ENCODE data around the gene DCN. TPM values are rescaled to one million over a fixed set of nuclear protein-coding genes. Genes with fewer than 3 reads are reported as not detected.

The DCN gene
- total RNA-seq, 1 experiment from 2014 or later = 0.32 TPM

GRCh38 chr12:91178139-91178561 is 4.5 kb downstream of the DCN start:
- H3K36me3 ChIP-seq = no peaks in the 10 kb centered on the region
- H3K27ac ChIP-seq = no peak overlapping the region
- no peaks in the 10 kb centered on the region for H3K9me3 ChIP-seq (replicated peaks)
- peaks cover 30% of the 10 kb centered on the region for H3K4me1 ChIP-seq
- DNase-seq = no peak
- no peaks in the 10 kb centered on the region for H3K27me3 ChIP-seq
- H3K4me3 ChIP-seq = no peak overlapping the region

- H3K4me3 ChIP-seq = no peak overlapping the region
- no peaks in the 10 kb centered on the region for H3K27me3 ChIP-seq
- no peaks in the 10 kb centered on the region for H3K9me3 ChIP-seq (replicated peaks)
- no peak overlapping the region for H3K27ac ChIP-seq
- peaks cover 36% of the 10 kb centered on the region for H3K4me1 ChIP-seq
- DNase-seq = no peak
- no peaks in the 10 kb centered on the region for H3K36me3 ChIP-seq
Measured at GRCh38 chr12:91177381-91177780, 5.2 kb downstream of the DCN start.

- Histone ChIP-seq H3K27ac (no peak overlapping the region), H3K9me3 (replicated peaks) (no peaks in the 10 kb centered on the region), H3K36me3 (no peaks in the 10 kb centered on the region), H3K27me3 (no peaks in the 10 kb centered on the region), H3K4me3 (no peak overlapping the region), H3K4me1 (peaks cover 37% of the 10 kb centered on the region)
- DNase-seq = no peak
Measured at GRCh38 chr12:91176915-91177314, 5.7 kb downstream of the DCN start.

DNA sequence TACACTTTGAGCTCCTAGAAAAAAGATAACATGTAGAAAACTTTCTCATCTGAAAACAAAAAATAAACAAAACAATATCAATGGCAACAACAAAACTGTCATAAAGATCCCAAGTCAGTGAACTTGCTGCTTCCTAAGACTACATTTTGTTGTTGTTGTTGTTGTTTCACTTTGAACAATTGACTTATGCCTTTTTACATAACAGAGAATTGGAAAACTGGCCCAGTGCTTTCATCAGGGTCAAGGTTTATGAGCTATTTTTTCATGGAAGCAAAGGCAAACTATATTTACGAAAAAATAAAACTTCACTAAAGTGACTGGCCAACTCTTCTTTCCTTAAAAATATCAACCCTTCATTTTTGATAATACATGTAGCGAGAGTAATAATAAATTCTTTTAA is 6.3 kb downstream of the DCN start:
- Histone ChIP-seq H3K4me1 (peaks cover 37% of the 10 kb centered on the region), H3K9me3 (replicated peaks) (no peaks in the 10 kb centered on the region), H3K27me3 (no peaks in the 10 kb centered on the region), H3K27ac (no peak overlapping the region), H3K4me3 (no peak overlapping the region), H3K36me3 (no peaks in the 10 kb centered on the region)
- no peak for DNase-seq

- H3K4me1 ChIP-seq = peaks cover 28% of the 10 kb centered on the region
- H3K27me3 ChIP-seq = no peaks in the 10 kb centered on the region
- no peaks in the 10 kb centered on the region for H3K36me3 ChIP-seq
- no peaks in the 10 kb centered on the region for H3K9me3 ChIP-seq (replicated peaks)
- no peak overlapping the region for H3K4me3 ChIP-seq
- peak; percentile 17 to 71 for DNase-seq
- peak overlapping the region; percentile 54 for H3K27ac ChIP-seq
Measured at GRCh38 chr12:91173124-91173523, 9.5 kb downstream of the DCN start.

- peak in 1 of 2 experiments; percentile 28 for DNase-seq
- Histone ChIP-seq H3K4me3 (no peak overlapping the region), H3K27ac (peak overlapping the region; percentile 54), H3K36me3 (no peaks in the 10 kb centered on the region), H3K27me3 (no peaks in the 10 kb centered on the region), H3K4me1 (peaks cover 28% of the 10 kb centered on the region), H3K9me3 (replicated peaks) (no peaks in the 10 kb centered on the region)
Measured at GRCh38 chr12:91172096-91172495, 10.5 kb downstream of the DCN start.

- Histone ChIP-seq H3K36me3 (no peaks in the 10 kb centered on the region), H3K9me3 (replicated peaks) (no peaks in the 10 kb centered on the region), H3K4me1 (peaks cover 28% of the 10 kb centered on the region), H3K27me3 (no peaks in the 10 kb centered on the region), H3K27ac (peak overlapping the region; percentile 54), H3K4me3 (no peak overlapping the region)
- peak; percentile 92 to 96 for DNase-seq
Measured at GRCh38 chr12:91171476-91171875, 11.1 kb downstream of the DCN start.

DNA sequence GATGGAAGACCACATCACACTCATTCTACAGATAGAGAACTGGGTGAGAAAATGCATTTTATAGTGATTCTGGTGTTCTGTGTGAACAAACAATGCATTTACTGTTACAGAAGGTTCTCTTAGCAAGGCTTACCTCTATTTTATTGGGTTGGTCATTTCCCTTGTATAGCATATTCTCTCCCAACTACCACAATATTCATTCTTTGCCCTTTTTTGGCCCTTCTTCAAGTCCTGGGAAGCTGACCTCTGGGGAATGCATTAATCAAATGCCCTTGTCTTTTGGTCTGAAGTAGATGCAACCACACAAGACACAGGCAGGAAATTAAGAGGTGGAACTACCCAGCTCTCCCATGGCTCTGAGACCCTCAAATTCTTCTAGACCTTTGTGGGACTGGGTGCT is 19.5 kb downstream of the DCN start:
- H3K4me3 ChIP-seq = no peak overlapping the region
- no peaks in the 10 kb centered on the region; the same call in 1 of the 2 replicates for H3K9me3 ChIP-seq (replicated peaks)
- H3K4me1 ChIP-seq = no peaks in the 10 kb centered on the region
- no peak overlapping the region for H3K27ac ChIP-seq
- no peaks in the 10 kb centered on the region for H3K27me3 ChIP-seq
- no peak for DNase-seq
- H3K36me3 ChIP-seq = no peaks in the 10 kb centered on the region

GRCh38 chr12:91161009-91161408 is 21.6 kb downstream of the DCN start:
- Histone ChIP-seq H3K36me3 (no peaks in the 10 kb centered on the region), H3K4me1 (peaks cover 3% of the 10 kb centered on the region), H3K27ac (no peak overlapping the region), H3K9me3 (replicated peaks) (no peaks in the 10 kb centered on the region; the same call in 1 of the 2 replicates), H3K4me3 (no peak overlapping the region), H3K27me3 (no peaks in the 10 kb centered on the region)
- no peak for DNase-seq

DNA sequence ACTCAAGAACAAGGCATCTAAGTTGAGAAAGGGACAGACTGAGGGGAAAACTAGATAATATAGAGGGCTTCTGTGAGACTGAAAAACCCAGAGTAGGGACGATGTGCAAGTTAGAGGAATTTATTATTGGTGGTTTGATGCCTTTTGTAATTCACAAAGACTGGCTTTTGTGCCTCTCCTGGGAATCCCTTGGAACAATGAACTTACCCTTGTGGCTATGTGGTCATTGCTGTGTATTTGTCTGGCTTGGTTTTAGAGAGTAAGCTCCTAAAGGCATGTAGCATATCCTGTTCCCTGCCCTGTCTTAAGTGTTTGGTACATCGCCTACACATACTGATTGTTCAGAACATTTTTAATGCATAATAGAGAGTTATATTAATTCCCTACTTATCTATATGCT is 26.6 kb downstream of the DCN start:
- peak; percentile 7 to 28 for DNase-seq
- H3K36me3 ChIP-seq = no peaks in the 10 kb centered on the region
- H3K9me3 ChIP-seq (replicated peaks) = no peaks in the 10 kb centered on the region; the same call in 1 of the 2 replicates
- no peak overlapping the region for H3K4me3 ChIP-seq
- no peak overlapping the region for H3K27ac ChIP-seq
- peaks cover 8% of the 10 kb centered on the region for H3K4me1 ChIP-seq
- H3K27me3 ChIP-seq = no peaks in the 10 kb centered on the region

- H3K4me3 ChIP-seq = no peak overlapping the region
- H3K9me3 ChIP-seq (replicated peaks) = no peaks in the 10 kb centered on the region; the same call in 1 of the 2 replicates
- H3K27ac ChIP-seq = no peak overlapping the region
- DNase-seq = no peak
- H3K4me1 ChIP-seq = peaks cover 8% of the 10 kb centered on the region
- no peaks in the 10 kb centered on the region for H3K27me3 ChIP-seq
- no peaks in the 10 kb centered on the region for H3K36me3 ChIP-seq
Measured at GRCh38 chr12:91154131-91154530, 28.5 kb downstream of the DCN start.

- Histone ChIP-seq H3K4me3 (no peak overlapping the region), H3K9me3 (replicated peaks) (no peaks in the 10 kb centered on the region), H3K36me3 (no peaks in the 10 kb centered on the region), H3K4me1 (peaks cover 12% of the 10 kb centered on the region; the same call in 1 of the 2 replicates), H3K27ac (no peak overlapping the region), H3K27me3 (no peaks in the 10 kb centered on the region)
- DNase-seq = no peak
Measured at GRCh38 chr12:91144053-91144452, 38.6 kb downstream of the DCN start.

DNA sequence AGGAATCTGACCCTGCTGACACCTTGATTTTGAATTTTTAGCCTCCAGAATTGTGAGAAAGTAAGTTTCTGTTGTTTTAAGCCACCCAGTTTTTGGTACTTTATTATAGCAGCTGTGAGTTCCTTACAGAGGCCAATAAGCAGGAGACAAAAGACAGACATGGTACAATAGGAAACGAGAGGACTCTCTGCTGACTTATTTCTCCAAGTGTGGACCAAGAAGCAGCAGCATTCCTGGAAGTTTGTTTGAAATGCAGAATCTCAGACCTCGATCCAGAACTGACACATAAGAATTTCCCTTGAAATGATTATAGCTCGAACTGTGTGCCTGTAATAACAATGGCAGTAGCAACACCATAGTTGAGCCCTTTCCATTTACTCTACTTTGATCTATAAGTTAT is 39.4 kb downstream of the DCN start:
- H3K27me3 ChIP-seq = no peaks in the 10 kb centered on the region
- H3K27ac ChIP-seq = no peak overlapping the region
- no peaks in the 10 kb centered on the region for H3K9me3 ChIP-seq (replicated peaks)
- no peak overlapping the region for H3K4me3 ChIP-seq
- DNase-seq = no peak
- H3K36me3 ChIP-seq = no peaks in the 10 kb centered on the region
- H3K4me1 ChIP-seq = peaks cover 19% of the 10 kb centered on the region

- Histone ChIP-seq H3K27ac (no peak overlapping the region), H3K27me3 (no peaks in the 10 kb centered on the region), H3K4me3 (no peak overlapping the region), H3K36me3 (no peaks in the 10 kb centered on the region), H3K4me1 (peaks cover 21% of the 10 kb centered on the region), H3K9me3 (replicated peaks) (no peaks in the 10 kb centered on the region)
- DNase-seq = no peak
Measured at GRCh38 chr12:91142221-91142631, 40.4 kb downstream of the DCN start.

- H3K9me3 ChIP-seq (replicated peaks) = no peaks in the 10 kb centered on the region; the same call in 1 of the 2 replicates
- no peaks in the 10 kb centered on the region for H3K27me3 ChIP-seq
- H3K4me3 ChIP-seq = no peak overlapping the region
- DNase-seq = peak in 1 of 2 experiments; percentile 34
- no peak overlapping the region for H3K27ac ChIP-seq
- H3K36me3 ChIP-seq = no peaks in the 10 kb centered on the region
- H3K4me1 ChIP-seq = peaks cover 21% of the 10 kb centered on the region
Measured at GRCh38 chr12:91140026-91140931, 42.3 kb downstream of the DCN start.

Measured in SJCRH30 (cell line).